HG03558 (cell line): Measurements from ENCODE around the gene LRRC3.
"Not testable (repeated sequence)": the region's sequence is repeated elsewhere in the genome, so short reads cannot be mapped to it uniquely, and the experiment has no call there.

Experiments
- ATAC-seq: cut with Tn5 transposase; IDR thresholded peaks from one replicate; pipeline ENCODE4 v1.9.1; 2021; ENCODE audit warnings: moderate number of reproducible peaks; ENCODE audit not compliant: unreplicated experiment; ENCODE audit errors: extremely low read depth

LRRC3 gene

GRCh38 chr21:44475266-44475845, 20.0 kb downstream of the LRRC3 start:
- no peak for ATAC-seq

GRCh38 chr21:44477131-44477530, 21.8 kb downstream of the LRRC3 start:
- ATAC-seq: no peak

- no peak for ATAC-seq
Measured at GRCh38 chr21:44477712-44478111, 22.4 kb downstream of the LRRC3 start.

GRCh38 chr21:44478124-44478800, 23.0 kb downstream of the LRRC3 start:
- no peak for ATAC-seq

GRCh38 chr21:44478801-44479167, 23.5 kb downstream of the LRRC3 start:
- ATAC-seq: no peak

DNA sequence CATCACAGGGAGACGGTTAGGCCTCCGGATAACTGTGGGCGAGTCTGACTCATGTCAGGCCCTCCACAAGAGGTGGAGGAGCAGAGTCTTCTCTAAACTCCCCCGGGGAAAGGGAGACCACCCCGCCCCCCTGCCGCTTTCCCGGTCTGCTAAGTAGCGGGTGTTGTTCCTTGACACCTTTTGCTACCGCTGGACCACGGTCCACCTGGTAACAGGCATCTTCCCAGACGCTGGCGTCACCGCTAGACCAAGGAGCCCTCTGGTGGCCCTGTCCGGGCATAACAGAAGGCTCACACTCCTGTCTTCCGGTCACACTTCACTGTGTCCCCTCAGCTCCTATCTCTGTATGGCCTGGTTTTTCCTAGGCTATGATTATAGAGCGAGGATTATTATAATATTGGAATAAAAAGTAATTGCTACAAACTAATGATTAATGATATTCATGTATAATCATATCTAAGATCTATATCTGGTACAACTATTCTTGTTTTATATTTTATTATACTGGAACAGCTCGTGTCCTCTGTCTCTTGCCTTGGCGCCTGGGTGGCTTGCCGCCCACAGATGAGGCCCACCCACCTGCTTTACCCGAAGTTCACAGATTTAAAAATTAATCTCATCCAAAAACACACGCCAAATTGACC, 24.4 kb downstream of the LRRC3 start:
- ATAC-seq: not testable (repeated sequence)

DNA sequence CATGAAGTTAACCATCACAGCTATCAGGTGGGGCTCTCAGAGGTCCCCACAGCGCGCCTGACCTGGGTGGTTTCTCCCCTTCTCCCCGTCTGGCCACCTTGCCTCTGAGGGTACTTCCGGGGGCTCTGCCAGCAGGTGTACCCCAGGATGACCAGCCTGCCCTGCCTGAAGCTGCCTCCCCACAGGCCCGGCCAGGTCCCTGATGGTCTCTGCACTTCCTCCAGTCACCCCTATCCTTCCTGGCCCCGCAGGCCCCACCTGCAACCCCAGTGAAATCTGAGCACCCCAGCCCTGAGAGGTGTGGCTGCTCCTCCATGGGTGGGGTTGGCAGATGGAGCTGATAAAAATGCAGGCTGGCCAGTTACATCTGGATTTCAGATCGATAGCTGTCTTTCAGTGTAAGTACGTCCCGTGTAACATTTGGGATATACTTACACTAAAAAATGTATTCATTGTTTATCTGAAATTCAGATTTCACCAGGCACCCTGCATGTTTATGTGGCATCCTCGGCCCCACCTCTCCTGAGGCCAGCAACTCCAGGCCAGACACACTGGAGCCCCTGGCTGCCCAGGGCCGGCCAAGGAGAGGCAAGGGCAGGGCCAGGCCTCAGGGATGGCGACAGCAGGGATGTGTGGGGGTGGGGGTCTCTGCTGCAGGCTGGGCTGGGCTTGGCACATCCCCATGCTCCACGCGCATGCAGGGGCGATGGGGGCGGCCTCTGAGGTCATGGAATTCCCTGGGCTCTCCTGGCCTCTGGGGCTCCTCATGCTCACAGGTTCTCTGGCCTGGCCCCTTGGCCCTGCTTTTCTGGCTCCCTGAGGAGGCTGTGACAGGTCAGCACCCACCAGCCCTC, 25.1 kb downstream of the LRRC3 start:
- ATAC-seq: no peak

DNA sequence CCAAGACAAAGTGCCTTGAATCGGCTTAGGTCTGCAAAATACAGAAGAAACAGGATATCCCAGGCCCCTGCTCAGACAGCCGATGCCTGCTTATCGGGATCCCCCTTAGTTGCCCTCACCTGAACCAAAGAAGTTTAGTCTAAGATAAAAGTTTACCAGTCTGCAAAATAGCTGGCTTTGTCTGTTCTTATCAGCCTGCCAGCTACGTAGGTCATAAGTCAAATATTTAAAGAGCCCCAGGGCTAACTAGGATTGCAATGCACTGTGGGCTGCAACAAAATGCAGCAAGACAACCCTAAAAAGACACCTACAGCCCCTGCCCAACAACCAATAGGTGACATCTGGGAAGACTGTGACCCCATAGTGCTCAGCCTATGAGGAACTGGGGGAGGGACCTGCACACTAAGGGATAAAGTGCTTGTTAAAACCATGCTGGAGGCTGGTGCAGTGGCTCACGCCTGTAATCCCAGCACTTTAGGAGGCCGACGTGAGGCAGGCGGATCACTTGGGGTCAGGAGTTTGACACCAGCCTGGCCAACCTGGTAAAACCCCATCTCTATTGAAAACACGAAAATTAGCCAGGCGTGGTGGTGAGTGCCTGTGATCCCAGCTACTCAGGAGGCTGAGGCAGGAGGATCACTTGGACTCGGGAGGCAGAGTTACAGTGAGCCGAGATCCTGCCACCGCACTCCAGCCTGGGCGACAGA, 27.4 kb downstream of the LRRC3 start:
- ATAC-seq: no peak

GRCh38 chr21:44483288-44484237, 28.3 kb downstream of the LRRC3 start:
- no peak for ATAC-seq

GRCh38 chr21:44484498-44485253, 29.4 kb downstream of the LRRC3 start:
- ATAC-seq: no peak

- no peak for ATAC-seq
Measured at GRCh38 chr21:44485254-44485793, 30.0 kb downstream of the LRRC3 start.

- ATAC-seq: no peak
Measured at GRCh38 chr21:44485796-44486195, 30.5 kb downstream of the LRRC3 start.

DNA sequence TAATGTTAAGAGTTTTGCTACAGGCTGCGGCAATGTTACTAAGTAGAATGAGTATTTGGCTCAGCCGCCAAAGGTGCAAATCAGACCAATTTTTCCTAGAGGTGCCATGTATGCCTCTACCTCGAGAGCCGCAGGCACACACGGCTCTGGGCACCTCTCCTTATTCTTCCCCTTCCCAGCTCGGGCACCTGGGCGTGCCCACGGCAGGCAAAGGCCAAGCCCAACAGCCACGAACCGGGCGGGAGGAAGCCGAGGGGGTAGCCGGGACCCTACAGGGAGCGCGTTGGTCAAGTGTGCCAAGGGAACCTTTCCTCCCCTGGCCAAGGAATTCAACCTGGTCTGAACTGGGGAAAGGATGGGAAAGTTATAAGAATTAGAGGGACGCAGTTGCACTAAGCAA, 31.0 kb downstream of the LRRC3 start:
- ATAC-seq: no peak

DNA sequence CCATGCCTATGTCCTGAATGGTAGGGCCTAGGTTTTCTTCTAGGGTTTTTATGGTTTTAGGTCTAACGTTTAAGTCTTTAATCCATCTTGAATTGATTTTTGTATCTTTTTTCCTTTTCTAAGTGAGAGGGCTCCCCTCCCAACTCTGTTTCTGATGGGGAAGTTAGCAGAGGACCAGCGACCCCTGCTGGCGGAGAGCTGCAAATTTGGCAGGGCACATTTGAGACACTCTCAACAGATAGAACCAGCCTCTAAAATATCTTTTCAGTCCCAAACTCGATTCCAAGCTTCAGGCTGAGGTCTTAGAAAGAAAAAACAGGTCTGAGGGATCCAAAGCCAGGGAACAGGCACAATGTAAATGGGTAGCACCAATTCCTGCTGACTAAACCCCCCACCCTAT, 32.5 kb downstream of the LRRC3 start:
- ATAC-seq: no peak

- ATAC-seq: no peak
Measured at GRCh38 chr21:44489962-44490361, 34.7 kb downstream of the LRRC3 start.

DNA sequence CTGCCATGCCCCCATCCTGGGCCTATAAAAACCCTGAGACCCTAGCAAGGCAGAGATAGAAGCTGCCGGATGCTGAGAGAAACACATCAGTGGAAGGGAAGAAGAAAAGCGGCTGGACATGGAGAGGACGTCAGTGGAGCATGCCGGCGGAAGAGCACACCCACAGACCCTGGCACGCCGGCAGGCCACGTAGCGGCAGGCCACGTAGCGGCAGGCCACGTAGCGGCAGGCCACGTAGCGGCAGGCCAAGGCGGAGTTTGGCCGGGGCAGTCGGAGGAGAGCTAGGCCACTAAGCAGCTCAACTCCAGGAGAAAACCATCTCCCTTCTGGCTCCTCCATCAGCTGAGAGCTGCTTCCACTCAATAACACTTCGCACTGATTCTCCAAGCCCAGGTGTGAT, 35.1 kb downstream of the LRRC3 start:
- no peak for ATAC-seq

DNA sequence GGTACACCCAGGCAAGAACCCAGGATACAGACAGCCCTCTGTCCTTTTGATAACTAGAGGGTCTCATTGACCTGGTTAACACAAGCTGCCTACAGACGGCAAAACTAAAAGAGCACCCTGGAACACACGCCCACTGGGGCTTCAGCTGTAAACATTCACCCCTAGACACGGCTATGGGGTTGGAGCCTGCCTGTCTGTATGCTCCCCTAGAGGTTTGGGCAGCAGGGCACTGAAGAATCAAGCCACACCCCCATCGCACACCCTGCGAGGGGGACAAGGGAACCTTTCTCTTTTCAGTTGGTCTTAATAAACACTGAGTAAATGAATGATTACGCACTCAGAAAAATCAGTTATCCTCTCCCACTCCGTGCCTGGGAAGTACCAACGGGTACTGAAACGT, 35.5 kb downstream of the LRRC3 start:
- no peak for ATAC-seq
